Lung (tissue), 12 donors: Measurements from ENCODE around the gene SURF4. TPM values are rescaled to one million over a fixed set of nuclear protein-coding genes. Genes with fewer than 3 reads are reported as not detected.
"Not testable (repeated sequence)": the region's sequence is repeated elsewhere in the genome, so short reads cannot be mapped to it uniquely, and the experiment has no call there.

Source experiments
- ATAC-seq: fragments of 200-7000 bp; cut with Tn5 transposase; one replicate; pipeline ENCODE4 v1.9.1; 2020; ENCODE audit warnings: moderate number of reproducible peaks; ENCODE audit not compliant: insufficient read depth, low FRiP score
- DNase-seq, 3 donors: peaks; one replicate each; pipeline ENCODE4 v3.0.0-alpha.2; 2013 to 2017
- H3K27ac ChIP-seq, 2 donors: one replicate each; pipeline ENCODE4 v1.5.1; 2013; ENCODE audit warnings: mild to moderate bottlenecking in 2 of 2, moderate library complexity in 2 of 2, control low read depth in 1 of 2, inconsistent platforms in 1 of 2, low read depth in 1 of 2, low read length in 1 of 2
- H3K27me3 ChIP-seq, 3 donors: one replicate each; pipeline ENCODE4 v1.5.1; 2013; ENCODE audit warnings: low read length in 2 of 3; ENCODE audit not compliant: control insufficient read depth in 3 of 3, insufficient read depth in 3 of 3
- H3K36me3 ChIP-seq, 4 donors: one replicate each; pipeline ENCODE4 v1.5.1; 2013; ENCODE audit warnings: low read length in 4 of 4, mild to moderate bottlenecking in 1 of 4, moderate library complexity in 1 of 4; ENCODE audit not compliant: control insufficient read depth in 4 of 4, insufficient read depth in 4 of 4
- H3K4me1 ChIP-seq, 5 donors: one replicate each; pipeline ENCODE4 v1.5.1; 2013; ENCODE audit warnings: low read length in 5 of 5, mild to moderate bottlenecking in 2 of 5, moderate library complexity in 1 of 5; ENCODE audit not compliant: control insufficient read depth in 5 of 5, insufficient read depth in 5 of 5
- H3K4me3 ChIP-seq: one replicate; pipeline ENCODE4 v1.5.1; 2013; ENCODE audit warnings: mild to moderate bottlenecking, control low read depth, moderate library complexity
- H3K9ac ChIP-seq, 2 donors: one replicate each; pipeline ENCODE4 v1.5.1; 2013; ENCODE audit warnings: low read length in 2 of 2, control low read depth in 1 of 2; ENCODE audit not compliant: insufficient read depth in 1 of 2
- H3K9me3 ChIP-seq, 4 donors: one replicate each; pipeline ENCODE4 v1.5.1; 2013; ENCODE audit warnings: low read length in 3 of 4, mild to moderate bottlenecking in 1 of 4, moderate library complexity in 1 of 4; ENCODE audit not compliant: control insufficient read depth in 4 of 4, insufficient read depth in 3 of 4
- CTCF ChIP-seq: IDR thresholded peaks from 2 replicates; pipeline ENCODE4 v1.5.1; 2012; ENCODE audit warnings: mild to moderate bottlenecking; ENCODE audit errors: control extremely low read depth, extremely low read depth
- WGBS, 2 donors: extraction: QIAGEN DNeasy Blood & Tissue Kit; methylation state at CpG; one replicate each; pipeline ENCODE4 v1.1.7; 2013; 5-methylcytosine and 5-hydroxymethylcytosine counted together
- polyA plus RNA-seq, 2 donors: library from polyadenylated mRNA; stranded (reverse); fragments of 200-250 nt; gene quantifications; one replicate each; pipeline ENCODE4 v1.2.1, GENCODE V29; 2013
- total RNA-seq, 2 donors: library from RNA; depleted of rRNA in 1 of 2; stranded (reverse); fragments of >200 nt in 1 of 2; gene quantifications; one replicate each; pipeline ENCODE4 v1.2.1, GENCODE V29; 2014 to 2021
- donor health status: control.
- donor health status: control.
- donor health status: Bipolar disorder and iron deficiency.
- donor health status: healthy.
- donor health status: DM: yes; HTN: yes; CAD: no.

The SURF4 gene
- total and polyA plus RNA-seq, 4 donors = 87.4 to 222 (median 174) TPM

DNA sequence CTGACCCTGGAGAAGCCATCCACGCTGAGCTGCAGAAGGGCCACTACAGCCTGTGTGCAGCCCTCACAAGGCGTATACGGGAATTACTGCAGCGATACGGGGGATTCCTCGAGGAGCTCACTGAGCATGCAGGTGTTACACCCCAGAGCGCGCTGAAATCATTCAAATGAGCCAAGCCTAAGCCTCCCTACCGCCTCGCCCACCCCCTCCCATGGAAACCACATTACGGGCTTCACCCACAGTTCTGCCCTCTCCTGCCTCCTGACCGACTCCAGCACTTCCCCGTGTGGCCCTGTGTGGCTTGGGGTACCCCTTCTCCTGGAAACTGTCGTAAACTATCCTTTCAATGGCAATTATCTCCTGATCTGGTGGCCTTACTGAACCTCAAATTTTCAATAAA, 53.2 kb downstream of the SURF4 start:
- WGBS, 2 donors = 68 to 78% methylated on average over 14 of the region's 14 CpGs
- H3K4me3 ChIP-seq = no peak overlapping the region
- peaks cover 0 to 3% (median 0%) of the 10 kb centered on the region in 4 donors for H3K9me3 ChIP-seq
- ATAC-seq = no peak
- no peak overlapping the region for H3K27ac ChIP-seq
- TF ChIP-seq CTCF = no peak
- no peak for DNase-seq
- no peaks in the 10 kb centered on the region for H3K27me3 ChIP-seq
- no peaks in the 10 kb centered on the region for H3K4me1 ChIP-seq
- no peaks in the 10 kb centered on the region for H3K36me3 ChIP-seq
- H3K9ac ChIP-seq = no peak overlapping the region

- WGBS, 2 donors = 83 to 88% methylated on average over 13 of the region's 13 CpGs
- ATAC-seq = no peak
These were observed 54.4 kb downstream of the SURF4 start for GRCh38 chr9:133321411-133321935.

GRCh38 chr9:133320421-133320881, 55.4 kb downstream of the SURF4 start:
- no peak for TF ChIP-seq CTCF
- H3K36me3 ChIP-seq = no peaks in the 10 kb centered on the region
- H3K4me3 ChIP-seq = no peak overlapping the region
- H3K4me1 ChIP-seq = no peaks in the 10 kb centered on the region
- peaks cover 0 to 3% (median 0%) of the 10 kb centered on the region in 4 donors for H3K9me3 ChIP-seq
- no peak for ATAC-seq
- no peak for DNase-seq
- no peak overlapping the region for H3K27ac ChIP-seq
- WGBS, 2 donors = 80 to 89% methylated on average over 13 of the region's 13 CpGs
- H3K27me3 ChIP-seq = no peaks in the 10 kb centered on the region
- H3K9ac ChIP-seq = no peak overlapping the region

More at GRCh38 chr9:133321411-133321935, 54.4 kb downstream of the SURF4 start:
- Histone ChIP-seq H3K27me3 (no peaks in the 10 kb centered on the region), H3K4me3 (no peak overlapping the region), H3K4me1 (no peaks in the 10 kb centered on the region), H3K27ac (no peak overlapping the region), H3K36me3 (no peaks in the 10 kb centered on the region), H3K9me3 (peaks cover 0 to 3% (median 0%) of the 10 kb centered on the region in 4 donors), H3K9ac (no peak overlapping the region)
- DNase-seq = no peak
- TF ChIP-seq CTCF = no peak

DNA sequence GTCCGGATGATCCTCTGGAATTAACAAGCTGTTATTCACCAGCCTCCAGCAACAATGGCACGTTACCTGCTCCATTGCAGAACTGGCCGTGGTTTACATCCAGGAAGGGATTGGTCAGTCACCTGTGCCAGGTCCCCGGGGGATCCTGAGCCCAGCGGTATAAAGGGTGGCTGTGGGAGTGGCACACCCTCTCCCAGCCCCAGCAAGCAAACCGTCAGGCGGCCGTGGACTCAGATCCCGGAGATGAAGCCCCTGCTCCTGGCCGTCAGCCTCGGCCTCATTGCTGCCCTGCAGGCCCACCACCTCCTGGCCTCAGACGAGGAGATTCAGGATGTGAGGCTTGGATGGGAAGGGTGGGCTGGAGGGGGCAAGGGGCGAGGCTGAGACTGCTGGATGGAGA, 58.3 kb downstream of the SURF4 start:
- not testable (repeated sequence) for H3K27me3 ChIP-seq, H3K4me1 ChIP-seq, H3K9ac ChIP-seq, ATAC-seq, H3K4me3 ChIP-seq, H3K36me3 ChIP-seq, H3K27ac ChIP-seq, DNase-seq, H3K9me3 ChIP-seq
- 82 to 90% methylated on average over 13 of the region's 13 CpGs for WGBS, 2 donors
